ENCODE measurements around the gene FBXO44.

DNA sequence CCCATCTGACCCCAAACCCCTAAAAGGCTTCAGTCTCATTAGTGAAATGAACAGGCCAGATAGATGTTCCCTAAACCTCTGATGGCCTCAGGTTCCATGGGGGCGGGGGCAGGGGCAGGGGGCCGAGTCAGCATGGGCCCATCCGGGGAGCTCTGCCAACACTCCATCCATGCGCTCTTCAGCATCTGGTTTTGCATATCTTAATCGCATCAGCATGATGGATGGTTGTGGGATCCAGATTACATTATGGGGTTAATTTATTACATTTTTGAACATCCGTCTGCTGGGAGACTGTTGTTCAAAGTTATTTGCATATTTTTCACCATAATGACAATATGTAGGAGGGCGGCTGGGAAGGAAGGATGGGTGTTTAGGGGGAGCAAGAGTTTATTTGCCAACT lies 29.4 kb downstream of the FBXO44 start:
- no peak for TF ChIP-seq EZH2 (IDR thresholded peaks at IDR 0.05; ENCODE audit: low read depth, unreplicated experiment)
- TF ChIP-seq, protein P1, sequence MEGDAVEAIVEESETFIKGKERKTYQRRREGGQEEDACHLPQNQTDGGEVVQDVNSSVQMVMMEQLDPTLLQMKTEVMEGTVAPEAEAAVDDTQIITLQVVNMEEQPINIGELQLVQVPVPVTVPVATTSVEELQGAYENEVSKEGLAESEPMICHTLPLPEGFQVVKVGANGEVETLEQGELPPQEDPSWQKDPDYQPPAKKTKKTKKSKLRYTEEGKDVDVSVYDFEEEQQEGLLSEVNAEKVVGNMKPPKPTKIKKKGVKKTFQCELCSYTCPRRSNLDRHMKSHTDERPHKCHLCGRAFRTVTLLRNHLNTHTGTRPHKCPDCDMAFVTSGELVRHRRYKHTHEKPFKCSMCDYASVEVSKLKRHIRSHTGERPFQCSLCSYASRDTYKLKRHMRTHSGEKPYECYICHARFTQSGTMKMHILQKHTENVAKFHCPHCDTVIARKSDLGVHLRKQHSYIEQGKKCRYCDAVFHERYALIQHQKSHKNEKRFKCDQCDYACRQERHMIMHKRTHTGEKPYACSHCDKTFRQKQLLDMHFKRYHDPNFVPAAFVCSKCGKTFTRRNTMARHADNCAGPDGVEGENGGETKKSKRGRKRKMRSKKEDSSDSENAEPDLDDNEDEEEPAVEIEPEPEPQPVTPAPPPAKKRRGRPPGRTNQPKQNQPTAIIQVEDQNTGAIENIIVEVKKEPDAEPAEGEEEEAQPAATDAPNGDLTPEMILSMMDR (conservative IDR thresholded peaks at IDR 0.05; ENCODE audit: low read depth in 2 of 2), result no peak
- no peak for TF ChIP-seq POLR2AphosphoS5 (IDR thresholded peaks at IDR 0.05; ENCODE audit: low read depth)
- no peak for TF ChIP-seq EZH2phosphoT487 (IDR thresholded peaks at IDR 0.05; ENCODE audit: unreplicated experiment)
- TF ChIP-seq STAT1 (IDR thresholded peaks at IDR 0.05; ENCODE audit: unreplicated experiment), result no peak
- no peak for TF ChIP-seq ZNF114 (CRISPR knock-in tag; IDR thresholded peaks at IDR 0.05)
- no peak for TF ChIP-seq JUNB (IDR thresholded peaks at IDR 0.05; ENCODE audit: unreplicated experiment)
- TF ChIP-seq, protein P2, sequence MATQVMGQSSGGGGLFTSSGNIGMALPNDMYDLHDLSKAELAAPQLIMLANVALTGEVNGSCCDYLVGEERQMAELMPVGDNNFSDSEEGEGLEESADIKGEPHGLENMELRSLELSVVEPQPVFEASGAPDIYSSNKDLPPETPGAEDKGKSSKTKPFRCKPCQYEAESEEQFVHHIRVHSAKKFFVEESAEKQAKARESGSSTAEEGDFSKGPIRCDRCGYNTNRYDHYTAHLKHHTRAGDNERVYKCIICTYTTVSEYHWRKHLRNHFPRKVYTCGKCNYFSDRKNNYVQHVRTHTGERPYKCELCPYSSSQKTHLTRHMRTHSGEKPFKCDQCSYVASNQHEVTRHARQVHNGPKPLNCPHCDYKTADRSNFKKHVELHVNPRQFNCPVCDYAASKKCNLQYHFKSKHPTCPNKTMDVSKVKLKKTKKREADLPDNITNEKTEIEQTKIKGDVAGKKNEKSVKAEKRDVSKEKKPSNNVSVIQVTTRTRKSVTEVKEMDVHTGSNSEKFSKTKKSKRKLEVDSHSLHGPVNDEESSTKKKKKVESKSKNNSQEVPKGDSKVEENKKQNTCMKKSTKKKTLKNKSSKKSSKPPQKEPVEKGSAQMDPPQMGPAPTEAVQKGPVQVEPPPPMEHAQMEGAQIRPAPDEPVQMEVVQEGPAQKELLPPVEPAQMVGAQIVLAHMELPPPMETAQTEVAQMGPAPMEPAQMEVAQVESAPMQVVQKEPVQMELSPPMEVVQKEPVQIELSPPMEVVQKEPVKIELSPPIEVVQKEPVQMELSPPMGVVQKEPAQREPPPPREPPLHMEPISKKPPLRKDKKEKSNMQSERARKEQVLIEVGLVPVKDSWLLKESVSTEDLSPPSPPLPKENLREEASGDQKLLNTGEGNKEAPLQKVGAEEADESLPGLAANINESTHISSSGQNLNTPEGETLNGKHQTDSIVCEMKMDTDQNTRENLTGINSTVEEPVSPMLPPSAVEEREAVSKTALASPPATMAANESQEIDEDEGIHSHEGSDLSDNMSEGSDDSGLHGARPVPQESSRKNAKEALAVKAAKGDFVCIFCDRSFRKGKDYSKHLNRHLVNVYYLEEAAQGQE (IDR thresholded peaks at IDR 0.05; ENCODE audit: unreplicated experiment), result no peak
- TF ChIP-seq, protein P3, sequence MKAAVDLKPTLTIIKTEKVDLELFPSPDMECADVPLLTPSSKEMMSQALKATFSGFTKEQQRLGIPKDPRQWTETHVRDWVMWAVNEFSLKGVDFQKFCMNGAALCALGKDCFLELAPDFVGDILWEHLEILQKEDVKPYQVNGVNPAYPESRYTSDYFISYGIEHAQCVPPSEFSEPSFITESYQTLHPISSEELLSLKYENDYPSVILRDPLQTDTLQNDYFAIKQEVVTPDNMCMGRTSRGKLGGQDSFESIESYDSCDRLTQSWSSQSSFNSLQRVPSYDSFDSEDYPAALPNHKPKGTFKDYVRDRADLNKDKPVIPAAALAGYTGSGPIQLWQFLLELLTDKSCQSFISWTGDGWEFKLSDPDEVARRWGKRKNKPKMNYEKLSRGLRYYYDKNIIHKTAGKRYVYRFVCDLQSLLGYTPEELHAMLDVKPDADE (IDR thresholded peaks at IDR 0.05), result no peak
- no peak for TF ChIP-seq NANOG (IDR thresholded peaks at IDR 0.05; ENCODE audit: borderline replicate concordance)
- TF ChIP-seq ZNF331 (CRISPR knock-in tag; IDR thresholded peaks at IDR 0.05; ENCODE audit: low read depth), result no peak
- no peak for TF ChIP-seq CREB1 (CRISPR knock-in tag; IDR thresholded peaks at IDR 0.05; ENCODE audit: low read depth)

Data from GM23338 (cell line).